ENCODE data around the gene ZNF511. TPM values are rescaled to one million over a fixed set of nuclear protein-coding genes. Genes with fewer than 3 reads are reported as not detected.

The ZNF511 gene
- total RNA-seq, 1 experiment from 2014 or later, result 49.0 TPM

GRCh38 chr10:133263674-133264073 lies 45.0 kb upstream of the ZNF511 start:
- H3K27ac ChIP-seq (ENCODE audit: low read depth, low read length), result no peak overlapping the region
- ChIA-PET POLR2A (no interaction called here), CTCF (no interaction called here), RAD21 (ENCODE audit: low non-redundant PET in 1 of 2, low total read pairs in 2 of 2, uncharacterized antibody in 2 of 2, unreplicated experiment in 2 of 2) (no interaction called here)
- H3K4me1 ChIP-seq (ENCODE audit: control insufficient read depth in 1 of 2, insufficient read depth in 2 of 2, low read length in 2 of 2), result peaks cover 24 to 35% of the 10 kb centered on the region in 2 experiments
- intact Hi-C loops (cut with micrococcal nuclease), result no loop called here
- DNase-seq (ENCODE audit: low read depth, low spot score) (no peak), ATAC-seq (no peak)
- H3K4me2 ChIP-seq (ENCODE audit: low read length), result no peak overlapping the region
- no peak overlapping the region for H3K4me3 ChIP-seq (replicated peaks in 1 of 2; ENCODE audit: low read depth in 1 of 2, low read length in 2 of 2)
- H3K79me2 ChIP-seq (ENCODE audit: insufficient read depth, low read length), result no peaks in the 10 kb centered on the region
- H3K27me3 ChIP-seq (ENCODE audit: insufficient read depth, low read length), result no peaks in the 10 kb centered on the region
- no peaks in the 10 kb centered on the region for H3K36me3 ChIP-seq (ENCODE audit: control insufficient read depth in 1 of 2, insufficient read depth in 2 of 2, low read length in 2 of 2)
- H3K9ac ChIP-seq (ENCODE audit: low read length), result no peak overlapping the region
- H3K9me2 ChIP-seq (ENCODE audit: insufficient read depth), result no peaks in the 10 kb centered on the region
- no peaks in the 10 kb centered on the region for H3K9me3 ChIP-seq (ENCODE audit: control insufficient read depth in 1 of 2, insufficient read depth in 1 of 2, low read depth in 1 of 2, low read length in 2 of 2)
- TF ChIP-seq SRF (IDR thresholded peaks at IDR 0.05; ENCODE audit: low read depth) (no peak), EZH2phosphoT487 (IDR thresholded peaks at IDR 0.05; ENCODE audit: borderline replicate concordance) (no peak), ZBTB33 (IDR thresholded peaks at IDR 0.05; ENCODE audit: extremely low read depth, insufficient replicate concordance, low read length) (no peak), EGR1 (IDR thresholded peaks at IDR 0.05; ENCODE audit: low read depth) (no peak), YY1 (IDR thresholded peaks at IDR 0.05; ENCODE audit: extremely low read depth, insufficient replicate concordance, low read depth, low read length) (no peak), EZH2 (IDR thresholded peaks at IDR 0.05) (no peak), SIN3A (IDR thresholded peaks at IDR 0.05; ENCODE audit: low read depth) (no peak), RAD21 (IDR thresholded peaks at IDR 0.05; ENCODE audit: low read depth) (no peak), JUND (IDR thresholded peaks at IDR 0.05) (no peak), ZFX (IDR thresholded peaks at IDR 0.05) (no peak), CEBPB (IDR thresholded peaks at IDR 0.05; ENCODE audit: low read depth) (no peak), POLR2A (IDR thresholded peaks at IDR 0.05; ENCODE audit: borderline replicate concordance, extremely low read depth, insufficient read depth, insufficient read length) (no peak), POLR2AphosphoS5 (IDR thresholded peaks at IDR 0.05; ENCODE audit: low read depth, low read length) (no peak), TCF7L2 (IDR thresholded peaks at IDR 0.05; ENCODE audit: borderline replicate concordance, extremely low read depth, insufficient read depth, insufficient read length) (no peak), CBX3 (IDR thresholded peaks at IDR 0.05; ENCODE audit: low read depth) (no peak), ZNF274 (IDR thresholded peaks at IDR 0.05; ENCODE audit: low read depth, low read length) (no peak)
- TF ChIP-seq, protein P1, sequence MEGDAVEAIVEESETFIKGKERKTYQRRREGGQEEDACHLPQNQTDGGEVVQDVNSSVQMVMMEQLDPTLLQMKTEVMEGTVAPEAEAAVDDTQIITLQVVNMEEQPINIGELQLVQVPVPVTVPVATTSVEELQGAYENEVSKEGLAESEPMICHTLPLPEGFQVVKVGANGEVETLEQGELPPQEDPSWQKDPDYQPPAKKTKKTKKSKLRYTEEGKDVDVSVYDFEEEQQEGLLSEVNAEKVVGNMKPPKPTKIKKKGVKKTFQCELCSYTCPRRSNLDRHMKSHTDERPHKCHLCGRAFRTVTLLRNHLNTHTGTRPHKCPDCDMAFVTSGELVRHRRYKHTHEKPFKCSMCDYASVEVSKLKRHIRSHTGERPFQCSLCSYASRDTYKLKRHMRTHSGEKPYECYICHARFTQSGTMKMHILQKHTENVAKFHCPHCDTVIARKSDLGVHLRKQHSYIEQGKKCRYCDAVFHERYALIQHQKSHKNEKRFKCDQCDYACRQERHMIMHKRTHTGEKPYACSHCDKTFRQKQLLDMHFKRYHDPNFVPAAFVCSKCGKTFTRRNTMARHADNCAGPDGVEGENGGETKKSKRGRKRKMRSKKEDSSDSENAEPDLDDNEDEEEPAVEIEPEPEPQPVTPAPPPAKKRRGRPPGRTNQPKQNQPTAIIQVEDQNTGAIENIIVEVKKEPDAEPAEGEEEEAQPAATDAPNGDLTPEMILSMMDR (IDR thresholded peaks at IDR 0.05 in 2 of 3, conservative IDR thresholded peaks at IDR 0.05 in 1 of 3; ENCODE audit: borderline replicate concordance in 1 of 3, insufficient read depth in 1 of 3, low read depth in 2 of 3, low read length in 2 of 3), result no peak
- TF ChIP-seq, protein P2, sequence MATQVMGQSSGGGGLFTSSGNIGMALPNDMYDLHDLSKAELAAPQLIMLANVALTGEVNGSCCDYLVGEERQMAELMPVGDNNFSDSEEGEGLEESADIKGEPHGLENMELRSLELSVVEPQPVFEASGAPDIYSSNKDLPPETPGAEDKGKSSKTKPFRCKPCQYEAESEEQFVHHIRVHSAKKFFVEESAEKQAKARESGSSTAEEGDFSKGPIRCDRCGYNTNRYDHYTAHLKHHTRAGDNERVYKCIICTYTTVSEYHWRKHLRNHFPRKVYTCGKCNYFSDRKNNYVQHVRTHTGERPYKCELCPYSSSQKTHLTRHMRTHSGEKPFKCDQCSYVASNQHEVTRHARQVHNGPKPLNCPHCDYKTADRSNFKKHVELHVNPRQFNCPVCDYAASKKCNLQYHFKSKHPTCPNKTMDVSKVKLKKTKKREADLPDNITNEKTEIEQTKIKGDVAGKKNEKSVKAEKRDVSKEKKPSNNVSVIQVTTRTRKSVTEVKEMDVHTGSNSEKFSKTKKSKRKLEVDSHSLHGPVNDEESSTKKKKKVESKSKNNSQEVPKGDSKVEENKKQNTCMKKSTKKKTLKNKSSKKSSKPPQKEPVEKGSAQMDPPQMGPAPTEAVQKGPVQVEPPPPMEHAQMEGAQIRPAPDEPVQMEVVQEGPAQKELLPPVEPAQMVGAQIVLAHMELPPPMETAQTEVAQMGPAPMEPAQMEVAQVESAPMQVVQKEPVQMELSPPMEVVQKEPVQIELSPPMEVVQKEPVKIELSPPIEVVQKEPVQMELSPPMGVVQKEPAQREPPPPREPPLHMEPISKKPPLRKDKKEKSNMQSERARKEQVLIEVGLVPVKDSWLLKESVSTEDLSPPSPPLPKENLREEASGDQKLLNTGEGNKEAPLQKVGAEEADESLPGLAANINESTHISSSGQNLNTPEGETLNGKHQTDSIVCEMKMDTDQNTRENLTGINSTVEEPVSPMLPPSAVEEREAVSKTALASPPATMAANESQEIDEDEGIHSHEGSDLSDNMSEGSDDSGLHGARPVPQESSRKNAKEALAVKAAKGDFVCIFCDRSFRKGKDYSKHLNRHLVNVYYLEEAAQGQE (IDR thresholded peaks at IDR 0.05; ENCODE audit: low read depth), result no peak
- TF ChIP-seq, protein P3, sequence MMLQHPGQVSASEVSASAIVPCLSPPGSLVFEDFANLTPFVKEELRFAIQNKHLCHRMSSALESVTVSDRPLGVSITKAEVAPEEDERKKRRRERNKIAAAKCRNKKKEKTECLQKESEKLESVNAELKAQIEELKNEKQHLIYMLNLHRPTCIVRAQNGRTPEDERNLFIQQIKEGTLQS (IDR thresholded peaks at IDR 0.05), result no peak
- TF ChIP-seq, protein P4, sequence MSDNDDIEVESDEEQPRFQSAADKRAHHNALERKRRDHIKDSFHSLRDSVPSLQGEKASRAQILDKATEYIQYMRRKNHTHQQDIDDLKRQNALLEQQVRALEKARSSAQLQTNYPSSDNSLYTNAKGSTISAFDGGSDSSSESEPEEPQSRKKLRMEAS (IDR thresholded peaks at IDR 0.05), result no peak
- no peaks in the 10 kb centered on the region for H4K20me1 ChIP-seq (ENCODE audit: insufficient read depth)
- BruUV-seq (replicated peaks), result no TSS peak
- H2AFZ ChIP-seq (ENCODE audit: low read depth, low read length, poor library complexity, severe bottlenecking), result no peak overlapping the region

Measured in HCT116 (cell line).